ENCODE data around the gene SLF1. TPM values are rescaled to one million over a fixed set of nuclear protein-coding genes. Genes with fewer than 3 reads are reported as not detected.

The SLF1 gene
- total and polyA plus RNA-seq, 3 donors from 2014 or later: 12.0 to 49.4 (median 34.9) TPM

DNA sequence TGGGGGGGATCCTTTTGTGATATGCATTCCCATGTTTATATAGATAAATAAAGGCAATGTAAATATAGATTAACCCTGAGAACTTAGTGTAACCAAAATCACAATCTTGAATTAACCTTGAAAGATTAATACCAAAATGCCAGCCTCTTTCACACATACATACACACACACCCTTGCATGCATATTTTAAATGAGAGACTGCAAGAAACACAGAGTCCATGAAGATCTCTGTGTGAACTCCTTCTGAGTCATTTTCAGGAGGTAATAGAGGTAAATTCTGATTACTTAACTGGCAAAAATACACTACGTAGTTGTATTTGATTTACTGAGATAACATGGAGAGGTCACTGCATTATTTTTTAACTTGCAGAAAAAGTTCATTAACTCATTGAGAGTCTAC is 118.0 kb downstream of the SLF1 start:
- WGBS, 2 donors: 58 to 81% methylated on average over 1 of the region's 1 CpG
- TF ChIP-seq, protein P1, sequence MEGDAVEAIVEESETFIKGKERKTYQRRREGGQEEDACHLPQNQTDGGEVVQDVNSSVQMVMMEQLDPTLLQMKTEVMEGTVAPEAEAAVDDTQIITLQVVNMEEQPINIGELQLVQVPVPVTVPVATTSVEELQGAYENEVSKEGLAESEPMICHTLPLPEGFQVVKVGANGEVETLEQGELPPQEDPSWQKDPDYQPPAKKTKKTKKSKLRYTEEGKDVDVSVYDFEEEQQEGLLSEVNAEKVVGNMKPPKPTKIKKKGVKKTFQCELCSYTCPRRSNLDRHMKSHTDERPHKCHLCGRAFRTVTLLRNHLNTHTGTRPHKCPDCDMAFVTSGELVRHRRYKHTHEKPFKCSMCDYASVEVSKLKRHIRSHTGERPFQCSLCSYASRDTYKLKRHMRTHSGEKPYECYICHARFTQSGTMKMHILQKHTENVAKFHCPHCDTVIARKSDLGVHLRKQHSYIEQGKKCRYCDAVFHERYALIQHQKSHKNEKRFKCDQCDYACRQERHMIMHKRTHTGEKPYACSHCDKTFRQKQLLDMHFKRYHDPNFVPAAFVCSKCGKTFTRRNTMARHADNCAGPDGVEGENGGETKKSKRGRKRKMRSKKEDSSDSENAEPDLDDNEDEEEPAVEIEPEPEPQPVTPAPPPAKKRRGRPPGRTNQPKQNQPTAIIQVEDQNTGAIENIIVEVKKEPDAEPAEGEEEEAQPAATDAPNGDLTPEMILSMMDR (IDR thresholded peaks at IDR 0.05): no peak
- no peak for TF ChIP-seq POLR2A (IDR thresholded peaks at IDR 0.05)
- intact Hi-C loops (cut with DNase I; ENCODE audit: low total_unique reads): no loop called here

DNA sequence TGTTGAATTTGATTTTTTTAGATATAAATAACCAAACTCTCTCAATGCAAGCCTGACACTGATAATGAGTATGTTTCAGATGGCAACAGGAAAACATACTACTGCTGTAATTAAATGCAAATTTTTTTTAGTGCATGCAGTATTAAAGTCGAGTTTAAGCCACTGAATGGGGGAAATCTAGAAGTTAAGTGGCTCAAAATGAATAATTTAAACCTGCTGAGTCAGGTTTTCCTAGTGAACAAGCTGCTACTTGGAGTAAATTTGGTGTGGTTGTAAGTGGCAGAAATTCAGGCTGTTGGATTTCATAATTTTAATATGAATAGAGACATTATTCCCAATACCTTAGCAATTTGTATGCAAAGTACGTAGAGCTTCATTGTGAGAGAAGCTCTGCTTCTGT is 121.8 kb downstream of the SLF1 start:
- 74 to 78% methylated on average over 2 of the region's 2 CpGs for WGBS, 2 donors
- no peak for DNase-seq

More for the DNA sequence above, 118.0 kb downstream of the SLF1 start:
- no peak for DNase-seq
- Histone ChIP-seq H3K9me3 (no peaks in the 10 kb centered on the region), H3K27me3 (no peaks in the 10 kb centered on the region), H3K4me3 (no peak overlapping the region), H3K27ac (no peak overlapping the region), H3K4me1 (no peaks in the 10 kb centered on the region), H3K36me3 (ENCODE audit: low read depth, missing control alignments) (no peaks in the 10 kb centered on the region)

DNA sequence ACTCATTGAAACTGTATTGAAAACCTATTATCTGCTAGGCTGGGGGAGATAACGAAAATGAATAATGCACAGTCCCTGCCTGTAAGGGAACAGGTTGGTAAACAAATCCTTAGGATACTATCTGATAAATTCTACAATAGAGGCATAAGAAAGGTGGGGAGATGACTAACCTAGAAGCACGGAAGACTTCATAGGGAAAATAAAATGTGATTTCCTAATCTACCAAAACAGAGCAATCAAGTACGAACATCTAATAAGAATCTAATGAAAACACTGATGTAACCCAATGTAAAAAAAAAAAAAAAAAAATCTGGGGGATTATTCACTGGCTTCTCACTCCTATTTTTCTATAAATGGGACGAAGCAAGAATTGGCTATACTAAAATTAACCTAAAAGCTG is 124.4 kb downstream of the SLF1 start:
- TF ChIP-seq, protein P1 (IDR thresholded peaks at IDR 0.05): no peak
- no peak for TF ChIP-seq POLR2A (IDR thresholded peaks at IDR 0.05)
- Histone ChIP-seq H3K9me3 (no peaks in the 10 kb centered on the region), H3K27ac (no peak overlapping the region), H3K36me3 (ENCODE audit: low read depth, missing control alignments) (no peaks in the 10 kb centered on the region), H3K27me3 (no peaks in the 10 kb centered on the region), H3K4me3 (no peak overlapping the region), H3K4me1 (no peaks in the 10 kb centered on the region)
- DNase-seq: no peak
- intact Hi-C loops (cut with DNase I; ENCODE audit: low total_unique reads): no loop called here
- 86 to 89% methylated on average over 4 of the region's 4 CpGs for WGBS, 2 donors

More for the DNA sequence above, 121.8 kb downstream of the SLF1 start:
- H3K9me3 ChIP-seq: no peaks in the 10 kb centered on the region
- no peaks in the 10 kb centered on the region for H3K4me1 ChIP-seq
- H3K27me3 ChIP-seq: no peaks in the 10 kb centered on the region
- H3K4me3 ChIP-seq: no peak overlapping the region
- H3K36me3 ChIP-seq (ENCODE audit: low read depth, missing control alignments): no peaks in the 10 kb centered on the region
- TF ChIP-seq POLR2A (IDR thresholded peaks at IDR 0.05): no peak
- TF ChIP-seq, protein P1 (IDR thresholded peaks at IDR 0.05): no peak
- intact Hi-C loops (cut with DNase I; ENCODE audit: low total_unique reads): no loop called here
- H3K27ac ChIP-seq: no peak overlapping the region

DNA sequence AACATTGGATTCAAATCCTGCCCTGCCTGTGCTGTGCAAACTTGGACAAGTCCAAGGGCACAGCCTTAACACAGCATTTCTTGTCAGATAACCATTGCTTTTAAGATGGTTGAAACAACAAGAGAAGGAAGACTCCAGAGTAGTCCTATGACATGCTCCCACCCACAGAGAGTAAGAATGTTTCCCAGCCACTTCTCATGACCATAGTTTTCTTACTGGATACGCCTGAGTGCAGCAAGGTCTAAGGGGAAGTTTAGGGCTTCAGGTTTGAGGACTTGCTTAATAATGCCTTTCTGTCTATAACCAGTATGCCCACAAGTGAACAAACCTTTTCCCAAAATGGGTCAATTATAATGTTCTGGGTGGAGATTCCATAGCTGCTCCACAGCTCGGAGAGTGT is 126.4 kb downstream of the SLF1 start:
- Histone ChIP-seq H3K27ac (no peak overlapping the region), H3K36me3 (ENCODE audit: low read depth, missing control alignments) (no peaks in the 10 kb centered on the region), H3K27me3 (no peaks in the 10 kb centered on the region), H3K4me1 (no peaks in the 10 kb centered on the region), H3K9me3 (no peaks in the 10 kb centered on the region), H3K4me3 (no peak overlapping the region)
- TF ChIP-seq, protein P1 (IDR thresholded peaks at IDR 0.05): no peak
- TF ChIP-seq POLR2A (IDR thresholded peaks at IDR 0.05): no peak
- no peak for DNase-seq
- 81% methylated on average over 2 of the region's 2 CpGs for WGBS, 2 donors
- intact Hi-C loops (cut with DNase I; ENCODE audit: low total_unique reads): no loop called here

Measured in testis (tissue), 3 donors.